DMS153 treated with DMSO at 0.1 percent for 48 hours (cell line): Measurements from ENCODE around the gene DGKZ.

Experiments used
- DNase-seq: peaks from one replicate; lab custom pipeline; 2025; ENCODE audit not compliant: unreplicated experiment; lab: John Stamatoyannopoulos, UW

The DGKZ gene

GRCh38 chr11:46322759-46323158, 24.5 kb upstream of the DGKZ start:
- no peak for DNase-seq

GRCh38 chr11:46326813-46327416, 20.3 kb upstream of the DGKZ start:
- DNase-seq: no peak

GRCh38 chr11:46327829-46328228, 19.4 kb upstream of the DGKZ start:
- no peak for DNase-seq

GRCh38 chr11:46330154-46330553, 17.1 kb upstream of the DGKZ start:
- no peak for DNase-seq

GRCh38 chr11:46330563-46331281, 16.5 kb upstream of the DGKZ start:
- no peak for DNase-seq

- DNase-seq: no peak
Observed at GRCh38 chr11:46331282-46331984, 15.8 kb upstream of the DGKZ start.

- no peak for DNase-seq
Observed at GRCh38 chr11:46332093-46332567, 15.1 kb upstream of the DGKZ start.

GRCh38 chr11:46332568-46333393, 14.5 kb upstream of the DGKZ start:
- DNase-seq: no peak

- DNase-seq: no peak
Observed at GRCh38 chr11:46333394-46333947, 13.8 kb upstream of the DGKZ start.

- DNase-seq: no peak
Observed at GRCh38 chr11:46334211-46334610, 13.1 kb upstream of the DGKZ start.

- no peak for DNase-seq
Observed at GRCh38 chr11:46335271-46335670, 12.0 kb upstream of the DGKZ start.

- no peak for DNase-seq
Observed at GRCh38 chr11:46335890-46336562, 11.2 kb upstream of the DGKZ start.

- DNase-seq: no peak
Observed at GRCh38 chr11:46336563-46337180, 10.6 kb upstream of the DGKZ start.

- no peak for DNase-seq
Observed at GRCh38 chr11:46337626-46338345, 9.5 kb upstream of the DGKZ start.

GRCh38 chr11:46338636-46338987, 8.7 kb upstream of the DGKZ start:
- no peak for DNase-seq

- DNase-seq: peak; percentile 82
Observed at GRCh38 chr11:46338988-46339666, 8.1 kb upstream of the DGKZ start.

- DNase-seq: no peak
Observed at GRCh38 chr11:46339816-46340215, 7.4 kb upstream of the DGKZ start.

- DNase-seq: no peak
Observed at GRCh38 chr11:46341454-46341853, 5.8 kb upstream of the DGKZ start.

GRCh38 chr11:46342239-46342638, 5.0 kb upstream of the DGKZ start:
- DNase-seq: no peak
